Psoas muscle (tissue), 8 donors: ENCODE measurements around the gene HNRNPF. TPM values are rescaled to one million over a fixed set of nuclear protein-coding genes. Genes with fewer than 3 reads are reported as not detected.

ENCODE experiments used
- ATAC-seq, 4 donors: fragments of 200-7000 bp; cut with Tn5 transposase; one replicate each; pipeline ENCODE4 v1.9.1; 2020; ENCODE audit warnings: moderate library complexity in 3 of 4, mild to moderate bottlenecking in 2 of 4
- DNase-seq, 2 donors: peaks; one replicate each; pipeline ENCODE4 v3.0.0-alpha.2; 2020
- H3K27ac ChIP-seq: fragments of 200-600 bp; one replicate; pipeline ENCODE4 v1.8.0; 2022
- H3K27me3 ChIP-seq, 3 donors: fragments of 200-600 bp in 1 of 3; one replicate each; pipeline versions ENCODE4 v1.6.1 to v1.8.0; 2013 to 2022; ENCODE audit warnings: low read length in 2 of 3, mild to moderate bottlenecking in 2 of 3, moderate library complexity in 1 of 3; ENCODE audit not compliant: insufficient read depth in 3 of 3
- H3K36me3 ChIP-seq, 2 donors: fragments of 200-600 bp in 1 of 2; one replicate each; pipeline versions ENCODE4 v1.6.1 to v1.8.0; 2013 to 2022; ENCODE audit warnings: low read depth in 1 of 2, mild to moderate bottlenecking in 1 of 2, moderate library complexity in 1 of 2; ENCODE audit not compliant: insufficient read depth in 1 of 2
- H3K4me1 ChIP-seq: fragments of 200-600 bp; one replicate; pipeline ENCODE4 v1.8.0; 2022
- H3K4me3 ChIP-seq: fragments of 200-600 bp; one replicate; pipeline ENCODE4 v1.8.0; 2022; ENCODE audit warnings: mild to moderate bottlenecking
- H3K9me3 ChIP-seq: fragments of 200-600 bp; one replicate; pipeline ENCODE4 v1.8.0; 2022
- WGBS, 3 donors: extraction: QIAGEN DNeasy Blood & Tissue Kit; methylation state at CpG; one replicate each; pipeline versions ENCODE4 v1.1.6 to v1.1.7; 2013; 5-methylcytosine and 5-hydroxymethylcytosine counted together
- intact Hi-C, 2 donors: fragments of 100-400 bp; cut with DNase I; formaldehyde crosslinking; loops; one replicate each; pipeline versions ENCODE4 v1.11.0 to v1.14.2; 2022
- polyA plus RNA-seq, 3 donors: library from polyadenylated mRNA; stranded (reverse); fragments of 200-250 nt; gene quantifications; one replicate each; pipeline ENCODE4 v1.2.3, GENCODE V29; 2013
- total RNA-seq, 4 donors: library from RNA; stranded (reverse); fragmentation: NEBNext Ultra II Directional in 2 of 4; extraction: Animal tissue kit (Norgen Biotek cat#: 25700) in 2 of 4; gene quantifications; one replicate each; pipeline versions ENCODE4 v1.2.1 to v1.2.4, GENCODE V29; 2021 to 2023
- TF ChIP-seq, protein P1 (sequence below): fragments of 200-600 bp; IDR thresholded peaks from one replicate; pipeline ENCODE4 v1.8.0; 2022; ENCODE audit warnings: antibody characterized with exemption
- donor health status: healthy with polysubstance abuse.
- donor health status: DM: no; HTN: no; CAD: no; lungs with moderate emphysema.
- donor health status: Bipolar disorder and iron deficiency.
- donor health status: healthy.
- donor health status: DM: yes; HTN: yes; CAD: no.
- donor health status: DM: no; HTN: no; CAD: no.
- donor health status: DM: no; HTN: no; CAD: no.
- donor health status: DM: yes; HTN: yes; CAD: no.

HNRNPF gene
- total and polyA plus RNA-seq, 7 donors: 62.1 to 154 (median 89.7) TPM

- Histone ChIP-seq H3K4me1 (peaks cover 8% of the 10 kb centered on the region), H3K4me3 (no peak overlapping the region), H3K9me3 (no peaks in the 10 kb centered on the region), H3K36me3 (no peaks in the 10 kb centered on the region), H3K27ac (no peak overlapping the region), H3K27me3 (no peaks in the 10 kb centered on the region)
- DNase-seq (no peak), ATAC-seq (no peak)
- WGBS, 3 donors: 84 to 86% (median 84%) methylated on average over 5 of the region's 5 CpGs
- TF ChIP-seq, protein P1, sequence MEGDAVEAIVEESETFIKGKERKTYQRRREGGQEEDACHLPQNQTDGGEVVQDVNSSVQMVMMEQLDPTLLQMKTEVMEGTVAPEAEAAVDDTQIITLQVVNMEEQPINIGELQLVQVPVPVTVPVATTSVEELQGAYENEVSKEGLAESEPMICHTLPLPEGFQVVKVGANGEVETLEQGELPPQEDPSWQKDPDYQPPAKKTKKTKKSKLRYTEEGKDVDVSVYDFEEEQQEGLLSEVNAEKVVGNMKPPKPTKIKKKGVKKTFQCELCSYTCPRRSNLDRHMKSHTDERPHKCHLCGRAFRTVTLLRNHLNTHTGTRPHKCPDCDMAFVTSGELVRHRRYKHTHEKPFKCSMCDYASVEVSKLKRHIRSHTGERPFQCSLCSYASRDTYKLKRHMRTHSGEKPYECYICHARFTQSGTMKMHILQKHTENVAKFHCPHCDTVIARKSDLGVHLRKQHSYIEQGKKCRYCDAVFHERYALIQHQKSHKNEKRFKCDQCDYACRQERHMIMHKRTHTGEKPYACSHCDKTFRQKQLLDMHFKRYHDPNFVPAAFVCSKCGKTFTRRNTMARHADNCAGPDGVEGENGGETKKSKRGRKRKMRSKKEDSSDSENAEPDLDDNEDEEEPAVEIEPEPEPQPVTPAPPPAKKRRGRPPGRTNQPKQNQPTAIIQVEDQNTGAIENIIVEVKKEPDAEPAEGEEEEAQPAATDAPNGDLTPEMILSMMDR: no peak
- intact Hi-C loops: no loop called here
These were observed 31.6 kb upstream of the HNRNPF start for GRCh38 chr10:43440463-43441134.

DNA sequence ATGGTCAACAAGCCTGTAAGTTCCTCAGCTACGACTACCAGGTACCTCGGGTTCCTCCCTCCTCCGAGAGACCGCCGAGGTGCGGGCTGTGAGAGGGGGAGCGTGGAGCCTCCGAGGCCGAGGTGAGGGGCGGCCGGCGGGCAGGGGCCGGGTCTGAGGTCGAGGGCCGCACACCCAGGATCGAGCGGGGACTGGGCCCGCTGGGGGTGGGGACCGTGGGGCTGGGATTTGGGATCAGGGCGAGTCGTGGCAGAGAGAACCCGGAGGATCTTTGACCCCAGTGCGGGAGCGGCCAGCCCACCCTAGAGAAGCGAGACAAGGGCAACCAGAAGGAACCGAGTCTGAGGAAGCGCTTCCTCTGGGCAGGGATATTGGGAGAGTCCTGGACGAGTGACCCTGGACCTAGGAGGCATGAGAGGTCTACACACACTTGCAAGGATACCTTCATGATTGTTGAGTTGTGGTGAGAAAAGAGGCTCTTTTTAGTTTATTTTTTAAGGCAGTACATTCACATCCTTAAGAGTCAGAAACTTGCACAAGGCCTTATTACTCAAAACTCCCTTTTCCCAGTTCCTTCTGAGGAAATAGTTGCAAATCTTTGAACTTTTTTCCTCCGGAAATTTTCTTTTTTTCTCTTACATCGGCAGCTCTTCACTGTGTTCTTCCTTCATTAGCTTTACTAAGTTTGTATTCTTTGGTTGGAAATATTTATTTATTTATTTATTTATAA lies 28.3 kb upstream of the HNRNPF start:
- H3K4me3 ChIP-seq: peak overlapping the region; percentile 87
- TF ChIP-seq, protein P1: no peak
- DNase-seq (no peak), ATAC-seq (no peak)
- H3K27me3 ChIP-seq: no peaks in the 10 kb centered on the region
- WGBS, 3 donors: 6 to 7% (median 6%) methylated on average over 24 to 30 of the region's 30 CpGs
- H3K36me3 ChIP-seq: no peaks in the 10 kb centered on the region
- peaks cover 12% of the 10 kb centered on the region for H3K4me1 ChIP-seq
- H3K9me3 ChIP-seq: no peaks in the 10 kb centered on the region
- H3K27ac ChIP-seq: peak overlapping the region; percentile 97
- intact Hi-C loops: loop anchor here in 1 of 2 donors (5.0 kb wide), 1 partner anchor 40 kb away; no protein-coding TSS in a partner anchor

- Histone ChIP-seq H3K4me3 (peak within 1 kb of the TSS; percentile 87), H3K27ac (peak within 1 kb of the TSS; percentile 97), H3K9me3 (no peaks in the 10 kb centered on the region), H3K27me3 (no peaks in the 10 kb centered on the region), H3K4me1 (peaks cover 12% of the 10 kb centered on the region), H3K36me3 (no peaks in the 10 kb centered on the region)
- 0 to 1% (median 0%) methylated on average over 69 of the region's 69 CpGs for WGBS, 3 donors
- intact Hi-C loops: loop anchor here in 1 of 2 donors (5.0 kb wide), 1 partner anchor 39 kb away; no protein-coding TSS in a partner anchor
- ATAC-seq: peak; percentile 98 to 99 (median 98)
- TF ChIP-seq, protein P1: peak; percentile 11
- peak; percentile 90 to 94 for DNase-seq
These were observed 27.5 kb upstream of the HNRNPF start, which contains the start of gene ZNF487 for GRCh38 chr10:43436291-43437140. TSS of gene ZNF487 (plus strand) at chr10:43437111. CDS start at chr10:43475814, 38,703 bp downstream.

- Histone ChIP-seq H3K36me3 (no peaks in the 10 kb centered on the region), H3K27me3 (no peaks in the 10 kb centered on the region), H3K27ac (no peak overlapping the region), H3K4me3 (no peak overlapping the region), H3K4me1 (peaks cover 4% of the 10 kb centered on the region), H3K9me3 (no peaks in the 10 kb centered on the region)
- no peak for ATAC-seq
- TF ChIP-seq, protein P1: no peak
- no peak for DNase-seq
- WGBS, 3 donors: 89 to 97% (median 92%) methylated on average over 8 of the region's 8 CpGs
- intact Hi-C loops: no loop called here
These were observed 22.1 kb upstream of the HNRNPF start for GRCh38 chr10:43430926-43431663.
